HuH-7 (cell line): Measurements from ENCODE around the gene MUC3A.
"Not testable (repeated sequence)": the region's sequence is repeated elsewhere in the genome, so short reads cannot be mapped to it uniquely, and the experiment has no call there.

Experiments used
- DNase-seq: peaks from one replicate; pipeline ENCODE4 v3.0.0; 2011; ENCODE audit warnings: low spot score

Gene MUC3A

GRCh38 chr7:100974021-100974420 is 24.7 kb downstream of the MUC3A start:
- DNase-seq, result no peak

GRCh38 chr7:100975371-100975821 is 26.1 kb downstream of the MUC3A start:
- DNase-seq, result no peak

GRCh38 chr7:100978300-100978699 is 29.0 kb downstream of the MUC3A start:
- no peak for DNase-seq

- no peak for DNase-seq
Observed at GRCh38 chr7:100983451-100984187, 34.3 kb downstream of the MUC3A start.

GRCh38 chr7:100984241-100984918 is 35.0 kb downstream of the MUC3A start:
- DNase-seq, result not testable (repeated sequence)

DNA sequence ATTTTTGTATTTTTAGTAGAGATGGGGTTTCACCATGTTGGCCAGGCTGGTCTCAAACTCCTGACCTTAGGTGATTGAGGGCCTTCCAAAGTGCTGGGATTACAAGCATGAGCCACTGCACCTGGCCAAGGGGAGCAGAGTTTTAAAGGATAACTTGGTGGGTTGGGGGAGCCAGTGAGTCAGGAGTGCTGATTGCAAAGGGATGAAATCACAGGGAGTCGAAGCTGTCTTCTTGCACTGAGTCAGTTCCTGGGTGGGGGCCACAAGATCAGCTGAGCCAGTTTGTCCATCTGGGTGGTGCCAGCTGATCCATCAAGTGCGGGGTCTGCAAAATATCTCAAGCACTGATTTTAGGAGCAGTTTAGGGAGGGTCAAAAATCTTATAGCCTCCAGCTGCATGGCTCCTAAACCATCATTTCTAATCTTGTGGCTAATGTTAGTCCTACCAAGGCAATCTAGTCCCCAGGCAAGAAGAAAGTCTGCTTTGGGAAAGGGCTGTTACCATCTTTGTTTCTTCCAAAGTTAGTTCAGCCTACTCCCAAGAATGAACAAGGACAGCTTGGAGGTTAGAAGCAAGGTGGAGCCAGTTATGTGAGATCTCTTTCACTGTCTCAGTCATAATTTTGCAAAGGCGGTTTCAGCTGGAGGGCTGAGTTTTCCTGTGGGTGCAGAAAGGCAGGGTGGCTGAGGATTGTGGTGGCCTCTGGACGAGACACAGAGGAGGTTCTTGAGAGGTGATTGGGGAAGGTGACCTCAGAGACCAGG is 35.9 kb downstream of the MUC3A start:
- DNase-seq, result not testable (repeated sequence)

GRCh38 chr7:100991631-100992030 is 42.3 kb downstream of the MUC3A start:
- DNase-seq, result no peak

DNA sequence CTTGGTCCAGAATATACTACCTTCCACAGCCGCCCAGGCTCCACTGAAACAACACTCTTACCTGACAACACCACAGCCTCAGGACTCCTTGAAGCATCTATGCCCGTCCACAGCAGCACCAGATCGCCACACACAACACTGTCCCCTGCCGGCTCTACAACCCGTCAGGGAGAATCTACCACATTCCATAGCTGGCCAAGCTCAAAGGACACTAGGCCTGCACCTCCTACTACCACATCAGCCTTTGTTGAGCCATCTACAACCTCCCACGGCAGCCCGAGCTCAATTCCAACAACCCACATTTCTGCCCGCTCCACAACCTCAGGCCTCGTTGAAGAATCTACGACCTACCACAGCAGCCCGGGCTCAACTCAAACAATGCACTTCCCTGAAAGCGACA is 42.9 kb downstream of the MUC3A start:
- DNase-seq, result not testable (repeated sequence)

GRCh38 chr7:100994671-100995070 is 45.3 kb downstream of the MUC3A start:
- DNase-seq, result not testable (repeated sequence)

DNA sequence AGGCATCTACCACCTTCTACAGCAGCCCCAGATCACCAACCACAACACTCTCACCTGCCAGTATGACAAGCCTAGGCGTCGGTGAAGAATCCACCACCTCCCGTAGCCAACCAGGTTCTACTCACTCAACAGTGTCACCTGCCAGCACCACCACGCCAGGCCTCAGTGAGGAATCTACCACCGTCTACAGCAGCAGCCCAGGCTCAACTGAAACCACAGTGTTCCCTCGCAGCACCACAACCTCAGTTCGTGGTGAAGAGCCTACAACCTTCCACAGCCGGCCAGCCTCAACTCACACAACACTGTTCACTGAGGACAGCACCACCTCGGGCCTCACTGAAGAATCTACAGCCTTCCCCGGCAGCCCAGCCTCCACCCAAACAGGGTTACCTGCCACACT is 49.2 kb downstream of the MUC3A start:
- DNase-seq, result not testable (repeated sequence)

GRCh38 chr7:100999334-100999733 is 50.0 kb downstream of the MUC3A start:
- DNase-seq, result not testable (repeated sequence)

DNA sequence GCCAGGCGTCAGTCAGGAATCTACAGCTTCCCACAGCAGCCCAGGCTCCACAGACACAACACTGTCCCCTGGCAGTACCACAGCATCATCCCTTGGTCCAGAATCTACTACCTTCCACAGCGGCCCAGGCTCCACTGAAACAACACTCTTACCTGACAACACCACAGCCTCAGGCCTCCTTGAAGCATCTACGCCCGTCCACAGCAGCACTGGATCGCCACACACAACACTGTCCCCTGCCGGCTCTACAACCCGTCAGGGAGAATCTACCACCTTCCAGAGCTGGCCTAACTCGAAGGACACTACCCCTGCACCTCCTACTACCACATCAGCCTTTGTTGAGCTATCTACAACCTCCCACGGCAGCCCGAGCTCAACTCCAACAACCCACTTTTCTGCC is 50.7 kb downstream of the MUC3A start:
- not testable (repeated sequence) for DNase-seq

DNA sequence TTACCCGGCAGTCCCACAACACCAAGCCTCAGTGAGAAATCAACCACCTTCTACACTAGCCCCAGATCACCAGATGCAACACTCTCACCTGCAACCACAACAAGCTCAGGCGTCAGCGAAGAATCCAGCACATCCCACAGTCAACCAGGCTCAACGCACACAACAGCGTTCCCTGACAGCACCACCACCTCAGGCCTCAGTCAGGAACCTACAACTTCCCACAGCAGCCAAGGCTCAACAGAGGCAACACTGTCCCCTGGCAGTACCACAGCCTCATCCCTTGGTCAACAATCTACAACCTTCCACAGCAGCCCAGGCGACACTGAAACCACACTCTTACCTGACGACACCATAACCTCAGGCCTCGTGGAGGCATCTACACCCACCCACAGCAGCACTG is 53.0 kb downstream of the MUC3A start:
- not testable (repeated sequence) for DNase-seq

DNA sequence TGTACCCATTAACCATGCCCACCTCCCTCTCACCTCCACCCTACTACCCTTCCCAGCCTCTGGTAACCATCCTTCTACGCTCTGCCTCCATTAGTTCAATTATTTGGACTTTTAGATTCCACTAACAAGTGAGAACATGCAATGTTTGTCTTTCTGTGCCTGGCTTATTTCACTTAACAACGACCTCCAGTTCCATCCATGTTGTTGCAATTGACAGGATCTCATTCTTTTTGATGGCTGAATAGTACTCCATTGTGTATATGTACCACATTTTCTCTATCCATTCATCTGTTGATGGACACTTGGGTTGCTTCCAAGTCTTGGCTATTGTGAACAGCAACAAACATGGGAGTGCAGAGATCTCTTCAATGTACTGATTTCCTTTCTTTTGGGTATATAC is 58.0 kb downstream of the MUC3A start:
- not testable (repeated sequence) for DNase-seq

- no peak for DNase-seq
Observed at GRCh38 chr7:101009629-101010028, 60.3 kb downstream of the MUC3A start.

GRCh38 chr7:101012931-101013330 is 63.6 kb downstream of the MUC3A start:
- no peak for DNase-seq

- DNase-seq, result no peak
Observed at GRCh38 chr7:101015626-101016025, 66.3 kb downstream of the MUC3A start.

- DNase-seq, result no peak
Observed at GRCh38 chr7:101017064-101017777, 67.9 kb downstream of the MUC3A start.
